Activated CD8-positive, alpha-beta T cell treated with anti-CD3 and anti-CD28 coated beads, Interleukin-2, amount 10 ng/mL, durations not matched to agents 7 days and 5 days (primary cell): ENCODE data around the gene ZNF630. TPM values are rescaled to one million over a fixed set of nuclear protein-coding genes. Genes with fewer than 3 reads are reported as not detected.

Experiments used
- total RNA-seq, 2 experiments: library from RNA; stranded (reverse); gene quantifications; one replicate each; pipeline ENCODE4 v1.2.3, GENCODE V29; 2021

Gene ZNF630
- total RNA-seq, 2 experiments from 2014 or later: 0.99 to 1.6 TPM

Other genes with a start within 250 kb of the ZNF630 start
- 10 to 100 TPM in 1 of 2 experiments, 1 to 10 TPM in 1; 9.4 to 10.4 TPM for gene ZNF81, start 234.7 kb downstream of the ZNF630 start, total RNA-seq
- 10 to 100 TPM in 1 of 2 experiments, 1 to 10 TPM in 1; 9.0 to 10.2 TPM for gene ZNF182, start 67.7 kb downstream of the ZNF630 start, total RNA-seq
- not detected for gene SPACA5, start 64.7 kb downstream of the ZNF630 start, total RNA-seq
- not detected for gene SPACA5B, start 59.0 kb upstream of the ZNF630 start, total RNA-seq
- gene SSX5, start 125.2 kb upstream of the ZNF630 start, total RNA-seq: not detected
- gene SSX1, start 183.8 kb upstream of the ZNF630 start, total RNA-seq: not detected